ENCODE measurements around the gene PRDX5.

GRCh38 chr11:64334764-64335735 lies 17.1 kb downstream of the PRDX5 start:
- TF ChIP-seq EP300 (IDR thresholded peaks at IDR 0.05; ENCODE audit: low read depth), result no peak
- TF ChIP-seq POLR2A (IDR thresholded peaks at IDR 0.05), result no peak
- TF ChIP-seq CTCF (IDR thresholded peaks at IDR 0.05), result peak in 1 of 5 experiments; percentile 22
- peak in 2 of 3 donors; percentile 27 to 66 for TF ChIP-seq POLR2AphosphoS5 (IDR thresholded peaks at IDR 0.05)

Measured in transverse colon (tissue), 4 donors.